GM12892 (cell line): Measurements from ENCODE around the gene ZBED3.

Experiments used
- POLR2A ChIP-seq: IDR thresholded peaks from 2 replicates; pipeline ENCODE4 v1.6.1; 2011; ENCODE audit warnings: low read depth, low read length, control low read depth
- POLR2AphosphoS5 ChIP-seq: IDR thresholded peaks from 2 replicates; pipeline ENCODE4 v1.6.1; 2011; ENCODE audit warnings: low read depth, low read length, control low read depth
- TAF1 ChIP-seq: IDR thresholded peaks from 2 replicates; pipeline ENCODE4 v1.6.1; 2011; ENCODE audit warnings: low read depth, mild to moderate bottlenecking, control low read depth, low read length, borderline replicate concordance

DNA sequence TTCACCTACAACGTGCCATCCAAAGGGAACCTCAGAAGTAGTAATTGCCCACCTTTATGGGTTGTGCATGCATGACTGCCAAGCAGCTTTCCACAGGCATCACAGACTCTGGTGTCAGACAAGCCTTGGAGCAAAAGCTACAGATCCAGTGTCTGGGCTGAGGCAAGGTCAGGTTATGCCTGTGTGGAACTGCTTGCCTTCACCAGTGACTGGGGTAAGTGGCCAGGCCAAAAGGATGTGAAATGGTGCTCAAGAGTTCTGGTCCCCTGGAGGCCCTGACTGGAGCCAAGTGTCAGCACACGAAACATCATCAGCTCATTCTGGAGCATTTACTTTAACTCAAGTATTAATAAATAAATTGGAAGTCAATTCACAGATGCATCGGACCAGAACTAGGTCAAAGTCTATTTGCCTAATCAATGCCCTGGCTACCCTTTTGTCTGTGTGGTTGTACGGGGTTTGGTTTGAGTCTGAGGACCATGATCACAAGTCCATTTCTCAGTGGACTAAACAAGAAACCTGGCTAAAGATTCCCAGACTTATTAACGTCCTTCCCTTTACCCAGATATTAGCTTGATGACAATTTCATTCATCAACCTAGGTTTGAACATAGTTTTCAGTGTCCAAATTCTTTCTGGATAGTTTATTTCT is 41.5 kb upstream of the ZBED3 start:
- TF ChIP-seq POLR2A, result no peak
- TF ChIP-seq TAF1, result no peak
- no peak for TF ChIP-seq POLR2AphosphoS5
